HG02852 (cell line): ENCODE measurements around the gene SLC13A3.

ENCODE experiments used
- ATAC-seq: cut with Tn5 transposase; IDR thresholded peaks from one replicate; pipeline ENCODE4 v1.9.1; 2021; ENCODE audit warnings: mild to moderate bottlenecking, moderate library complexity; ENCODE audit not compliant: unreplicated experiment

SLC13A3 gene

DNA sequence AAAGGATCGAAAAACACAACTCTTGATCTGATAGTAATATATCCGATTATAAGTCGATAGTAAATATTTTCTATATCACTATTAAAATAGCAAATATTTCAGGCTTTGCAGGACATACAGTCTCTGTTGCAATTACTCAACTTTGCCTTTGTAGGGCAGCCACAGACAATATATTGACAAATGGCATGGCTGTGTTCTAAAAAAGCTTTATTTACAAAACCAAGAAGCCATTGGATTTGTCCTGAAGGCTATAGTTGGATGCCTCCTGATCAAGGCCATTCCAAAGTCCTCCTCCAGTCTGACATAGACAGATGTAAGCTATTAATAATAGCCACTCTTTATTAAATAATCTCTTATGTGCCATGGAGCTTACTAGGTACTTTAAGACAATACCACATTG, 106.7 kb downstream of the SLC13A3 start:
- ATAC-seq, result no peak

DNA sequence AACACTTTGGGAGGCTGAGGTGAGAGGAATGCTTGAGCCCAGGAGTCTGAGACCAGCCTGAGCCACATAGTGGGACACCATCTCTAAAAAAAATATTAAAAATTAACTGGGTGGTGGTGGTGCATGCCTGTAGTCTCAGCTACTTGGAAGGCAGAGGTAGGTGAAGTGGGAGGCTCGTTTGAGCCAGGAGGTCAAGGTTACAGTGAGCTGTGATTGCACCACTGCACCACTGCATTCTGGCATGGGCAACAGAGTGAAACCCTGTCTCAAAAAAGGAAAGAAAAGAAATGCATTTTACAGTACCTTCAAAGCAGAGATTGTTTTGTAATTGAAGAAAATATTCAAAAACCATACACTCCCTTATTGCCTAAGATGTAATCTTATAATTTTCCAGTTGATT, 107.3 kb downstream of the SLC13A3 start:
- ATAC-seq, result no peak

DNA sequence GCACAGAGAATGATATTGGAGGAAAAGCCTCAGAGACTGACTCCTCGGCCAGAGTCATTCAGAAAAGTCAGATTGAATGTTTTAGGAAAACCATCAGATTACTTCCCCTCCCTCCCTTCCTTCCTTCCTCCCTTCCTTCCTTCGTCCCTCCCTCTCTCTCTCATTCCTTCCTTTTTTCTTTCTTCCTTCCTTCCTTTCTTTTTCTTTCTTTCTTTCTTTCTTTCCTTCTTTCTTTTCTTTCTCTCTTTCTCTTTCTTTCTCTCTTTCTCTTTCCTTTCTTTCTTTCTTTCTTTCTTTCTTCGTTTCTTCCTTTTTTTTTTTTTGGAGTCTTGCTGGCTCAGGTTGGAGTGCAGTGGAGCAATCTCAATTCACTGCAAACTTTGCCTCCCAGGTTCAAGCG, 108.2 kb downstream of the SLC13A3 start:
- no peak for ATAC-seq

DNA sequence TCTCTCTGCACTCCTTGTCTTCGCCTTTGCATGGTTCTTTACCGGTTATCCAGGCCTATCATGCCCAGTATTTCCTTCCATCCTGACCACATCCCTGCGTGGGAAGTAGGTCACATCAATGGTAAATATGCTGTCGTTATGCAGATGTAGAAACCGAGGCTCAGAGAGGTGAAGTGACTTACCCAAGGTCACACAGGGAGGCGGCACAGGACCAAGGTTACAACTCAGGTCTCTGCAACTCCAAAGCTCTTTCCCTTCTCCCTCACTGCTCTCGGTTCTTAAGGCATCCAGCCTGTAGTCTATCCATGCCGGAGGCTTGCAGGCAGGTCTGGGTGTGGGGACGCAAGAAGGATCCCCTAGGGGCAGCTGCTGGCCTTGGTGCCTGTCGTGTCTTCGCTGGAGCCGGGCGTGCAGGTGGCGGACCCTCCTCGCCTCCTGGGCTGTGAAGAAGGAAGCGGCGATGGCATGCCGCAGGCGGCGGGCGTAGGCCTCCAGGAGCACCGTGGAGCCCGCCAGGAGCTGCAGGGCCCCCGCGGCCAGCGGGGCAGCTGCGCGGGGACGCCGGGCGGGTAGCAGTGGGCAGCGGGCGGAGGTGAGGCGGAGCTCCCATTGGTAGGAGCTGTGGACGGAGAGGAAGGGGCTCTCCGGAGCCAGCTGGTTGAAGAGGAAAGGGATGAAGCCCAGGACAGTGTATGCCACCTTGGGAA, 109.9 kb downstream of the SLC13A3 start:
- no peak for ATAC-seq

DNA sequence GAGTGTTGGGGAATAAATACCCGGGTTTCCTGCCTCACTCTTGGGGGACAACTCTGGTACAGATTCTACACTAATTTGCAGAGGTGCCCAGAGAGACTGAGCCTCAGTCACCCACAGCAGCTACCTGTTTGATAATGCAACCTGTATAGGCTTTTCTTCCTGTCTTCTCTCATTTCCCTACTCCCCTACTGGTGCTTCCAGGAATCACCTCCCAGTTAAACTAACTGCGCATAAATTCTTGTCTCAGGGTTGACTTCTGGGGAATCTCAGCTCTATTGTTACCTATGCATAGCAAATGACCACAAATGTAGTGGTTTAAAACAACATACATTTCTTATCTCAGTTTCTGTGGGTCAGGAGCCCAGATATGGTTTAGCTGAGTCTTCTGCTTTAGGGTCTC, 112.1 kb downstream of the SLC13A3 start:
- no peak for ATAC-seq

DNA sequence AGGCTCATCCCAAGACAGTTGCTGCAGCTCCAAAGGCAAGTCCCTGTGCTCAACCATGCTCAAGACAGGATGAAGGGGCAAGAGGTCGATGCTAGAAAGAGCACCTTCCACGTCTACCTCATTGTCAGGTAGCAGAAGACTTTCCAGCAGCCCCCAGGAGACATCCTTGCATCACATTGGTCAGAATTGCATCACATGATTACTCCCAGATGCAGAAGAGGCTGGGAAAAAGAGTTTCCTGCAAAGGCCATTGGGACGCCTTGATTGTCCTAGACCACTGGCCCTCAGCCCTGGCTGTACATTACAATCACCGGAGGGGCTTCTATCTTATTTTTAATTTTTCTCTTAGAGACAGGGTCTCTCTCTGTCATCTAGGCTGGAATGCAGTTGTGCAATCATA, 120.6 kb downstream of the SLC13A3 start:
- ATAC-seq, result no peak

DNA sequence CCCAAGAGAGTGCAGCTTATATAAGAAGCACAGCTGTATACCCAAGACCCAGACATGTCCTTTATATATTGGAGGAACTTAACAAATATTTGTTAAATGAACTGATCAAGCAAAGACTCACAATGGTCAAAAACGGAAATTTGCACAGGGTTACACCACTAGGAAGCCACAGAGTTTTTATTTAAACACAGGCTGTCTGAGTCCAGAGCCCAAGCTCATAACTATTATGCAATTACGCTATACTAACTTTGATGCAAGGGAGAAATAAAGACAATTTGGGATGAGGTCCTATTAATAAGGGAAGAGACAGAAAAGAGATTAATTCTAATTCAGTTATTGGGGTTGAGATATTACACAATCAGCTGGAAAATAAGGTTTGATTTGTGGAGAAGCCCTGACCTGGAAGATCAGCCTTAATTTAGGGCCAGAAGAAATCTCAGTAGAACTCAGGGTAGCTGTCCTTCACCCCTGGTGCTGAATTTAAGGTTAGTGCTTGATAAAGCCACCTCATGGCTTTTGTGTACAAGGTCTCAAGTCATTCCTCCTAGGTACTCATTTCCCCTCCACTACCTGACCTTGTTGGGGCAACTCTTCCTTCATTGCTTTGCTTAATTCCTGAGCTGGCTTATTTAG, 127.4 kb downstream of the SLC13A3 start:
- no peak for ATAC-seq

DNA sequence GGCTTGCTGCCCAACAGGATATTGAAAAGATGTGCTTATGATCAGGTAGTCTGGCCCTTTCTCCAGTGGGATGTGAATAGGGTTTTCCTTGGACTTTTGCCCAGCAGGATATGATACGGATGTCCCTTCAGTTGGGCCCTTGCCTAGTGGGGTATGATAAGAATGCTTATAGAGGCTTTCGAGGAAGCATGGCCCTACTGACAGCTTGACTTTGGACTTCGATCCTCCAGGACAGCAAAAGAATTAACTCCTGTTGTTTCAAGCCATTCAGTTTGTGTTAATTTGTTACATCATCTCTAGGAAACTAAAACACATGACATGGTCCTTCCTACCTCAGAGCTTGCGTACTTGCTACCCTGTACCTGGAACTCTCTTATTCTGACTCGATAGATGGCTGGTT, 128.2 kb downstream of the SLC13A3 start:
- no peak for ATAC-seq

DNA sequence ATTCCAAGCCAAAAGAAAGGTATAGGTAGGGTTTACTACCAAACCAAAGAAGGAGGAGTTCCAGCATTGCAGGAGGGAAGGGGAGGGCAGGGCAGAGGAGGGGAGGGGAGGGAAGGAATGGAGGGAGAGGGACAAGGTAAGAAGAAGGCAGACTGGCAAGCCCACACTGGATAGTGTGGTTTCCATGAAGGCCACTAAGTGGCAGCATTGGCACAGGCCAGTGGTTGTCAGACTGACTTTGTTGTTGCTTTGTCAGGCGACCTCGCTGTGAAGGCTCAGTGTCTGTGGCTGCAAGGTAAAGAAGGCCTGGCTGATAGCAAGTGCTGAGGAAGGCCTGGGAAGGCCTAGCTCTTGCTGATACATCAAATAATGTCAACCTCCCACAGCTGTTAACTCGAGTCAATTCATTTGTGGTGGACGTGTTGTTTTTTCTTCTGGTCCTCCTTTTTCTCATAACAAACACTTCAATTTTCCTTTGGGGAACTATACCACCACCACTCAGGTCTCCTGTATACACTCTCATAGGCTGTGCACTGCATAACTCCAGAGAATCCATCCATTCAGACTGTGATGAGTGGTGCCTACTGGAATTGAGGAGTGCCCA, 130.2 kb downstream of the SLC13A3 start:
- no peak for ATAC-seq

DNA sequence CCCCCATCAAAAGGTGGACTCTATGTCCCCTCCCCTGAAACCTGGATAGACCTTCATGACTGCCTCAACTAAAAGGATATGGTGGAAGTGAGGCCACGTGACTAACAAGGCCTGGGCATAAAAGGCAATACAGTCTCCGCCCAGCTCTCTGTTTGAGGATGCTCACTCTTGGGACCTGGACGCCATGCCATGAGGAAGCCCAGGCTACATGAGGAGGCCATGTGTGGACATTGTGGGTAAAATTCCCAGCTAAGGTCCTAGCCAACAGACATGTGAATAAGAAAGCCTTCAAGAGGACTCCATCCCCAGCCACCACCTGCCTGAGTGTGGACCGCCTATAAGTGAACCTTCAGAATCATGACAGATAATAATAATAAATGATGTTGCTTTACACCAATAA, 130.7 kb downstream of the SLC13A3 start:
- ATAC-seq, result no peak

DNA sequence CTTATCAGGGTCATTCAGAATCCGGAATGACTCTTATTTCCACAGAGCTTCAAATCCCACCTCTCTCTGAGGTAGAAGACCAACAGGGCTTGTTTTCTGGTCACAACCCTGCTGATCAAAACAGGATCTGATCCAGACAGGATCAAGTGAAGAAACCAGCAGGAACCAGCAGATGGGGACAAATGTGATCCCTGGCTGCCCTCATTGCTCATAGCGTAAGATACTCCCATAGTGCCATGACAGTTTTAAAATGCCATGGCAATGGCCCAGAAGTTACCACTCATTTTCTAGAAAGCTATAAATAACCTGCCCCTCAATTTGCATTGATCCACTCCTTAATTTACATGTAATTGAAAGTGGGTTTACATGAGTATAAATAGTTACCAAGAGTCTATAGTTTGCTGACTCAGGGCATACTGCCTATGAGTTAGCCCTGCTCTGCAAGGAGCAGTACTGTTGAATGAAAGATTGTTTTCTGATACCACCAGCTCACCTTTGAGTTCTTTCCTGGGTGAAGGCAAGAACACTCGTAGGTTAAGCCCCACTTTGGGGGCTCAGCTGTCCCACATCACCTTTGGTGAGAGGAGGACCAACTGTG, 131.7 kb downstream of the SLC13A3 start:
- no peak for ATAC-seq

DNA sequence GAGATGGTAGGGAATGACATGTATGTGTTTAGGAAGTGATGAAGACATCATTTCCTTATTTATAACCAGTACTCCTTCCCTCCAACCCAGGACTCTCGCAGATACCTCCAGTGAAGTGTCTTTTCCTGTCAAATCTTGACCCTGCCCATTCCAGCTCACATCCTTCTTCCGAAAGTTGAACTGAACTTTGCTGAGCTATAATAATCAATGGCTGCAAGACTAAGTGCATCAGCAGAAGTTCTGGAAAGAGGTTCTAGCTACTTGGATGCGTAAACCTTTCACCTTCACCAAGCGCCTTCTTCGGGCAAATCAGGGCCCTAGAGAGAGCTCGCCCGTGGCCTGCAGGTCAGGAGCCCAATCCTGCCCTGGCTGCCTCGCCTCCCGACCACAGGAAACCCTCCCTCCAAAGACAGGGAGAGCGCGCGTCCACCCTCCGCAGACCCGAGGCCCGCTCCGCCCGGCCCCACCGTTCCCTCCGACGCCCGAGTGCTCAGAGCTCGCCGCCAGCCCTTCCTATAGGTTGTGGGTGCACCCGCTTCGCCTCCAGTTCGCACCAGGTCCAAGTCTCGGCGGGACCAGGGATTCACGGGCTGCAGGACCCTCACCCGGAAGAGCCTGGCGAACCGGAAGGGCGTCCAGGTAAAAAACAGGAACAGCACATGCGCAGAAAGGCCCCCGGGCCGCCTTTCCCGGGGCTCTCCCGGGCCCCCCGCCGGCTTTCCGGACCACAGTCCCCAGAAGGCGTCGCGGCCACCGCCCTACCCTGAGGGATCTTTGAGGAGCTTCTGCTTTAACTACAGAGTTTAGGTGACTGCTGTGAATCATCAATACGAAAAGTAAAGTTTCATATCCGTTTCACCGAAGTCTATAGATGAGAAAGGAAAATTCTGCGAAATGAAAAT, 138.1 kb downstream of the SLC13A3 start, which contains the start of gene ZNF334:
Gene ZNF334 (minus strand): TSS at position 617 of the 902 bp plus-strand sequence. CDS start 1,457 bp downstream, outside the sequence.
- ATAC-seq, result peak; percentile 66

DNA sequence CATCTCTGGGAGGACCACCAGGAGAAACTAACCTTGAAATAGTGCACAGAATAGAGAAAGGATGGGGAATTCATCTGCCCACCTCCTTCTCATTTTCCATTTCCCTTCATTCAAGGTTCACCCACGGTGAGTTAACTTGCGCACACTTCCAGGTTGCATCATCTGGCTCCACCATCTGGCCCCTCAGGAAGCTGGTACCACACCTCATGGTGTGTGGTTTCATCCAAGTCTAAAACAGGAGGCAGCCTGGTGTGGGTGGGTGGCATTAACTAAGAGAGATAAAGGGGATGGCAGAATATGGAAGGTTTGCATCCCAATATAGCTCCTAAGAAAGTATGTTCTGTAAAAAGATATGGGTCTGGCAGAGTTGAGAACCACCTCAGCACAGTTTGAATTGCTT, 141.7 kb downstream of the SLC13A3 start:
- ATAC-seq, result no peak
